NT2/D1 (cell line): Measurements from ENCODE around the gene PPP2R3B.

Experiments used
- SUZ12 ChIP-seq: IDR thresholded peaks from 2 replicates; pipeline ENCODE4 v1.6.1; 2011; ENCODE audit not compliant: insufficient read length, insufficient read depth; ENCODE audit errors: extremely low read depth
- YY1 ChIP-seq: IDR thresholded peaks from 2 replicates; pipeline ENCODE4 v1.6.1; 2011; ENCODE audit not compliant: insufficient read length, insufficient read depth
- ZNF274 ChIP-seq: IDR thresholded peaks from 2 replicates; pipeline ENCODE4 v1.6.1; 2011; ENCODE audit warnings: mild to moderate bottlenecking, low read depth, low read length

DNA sequence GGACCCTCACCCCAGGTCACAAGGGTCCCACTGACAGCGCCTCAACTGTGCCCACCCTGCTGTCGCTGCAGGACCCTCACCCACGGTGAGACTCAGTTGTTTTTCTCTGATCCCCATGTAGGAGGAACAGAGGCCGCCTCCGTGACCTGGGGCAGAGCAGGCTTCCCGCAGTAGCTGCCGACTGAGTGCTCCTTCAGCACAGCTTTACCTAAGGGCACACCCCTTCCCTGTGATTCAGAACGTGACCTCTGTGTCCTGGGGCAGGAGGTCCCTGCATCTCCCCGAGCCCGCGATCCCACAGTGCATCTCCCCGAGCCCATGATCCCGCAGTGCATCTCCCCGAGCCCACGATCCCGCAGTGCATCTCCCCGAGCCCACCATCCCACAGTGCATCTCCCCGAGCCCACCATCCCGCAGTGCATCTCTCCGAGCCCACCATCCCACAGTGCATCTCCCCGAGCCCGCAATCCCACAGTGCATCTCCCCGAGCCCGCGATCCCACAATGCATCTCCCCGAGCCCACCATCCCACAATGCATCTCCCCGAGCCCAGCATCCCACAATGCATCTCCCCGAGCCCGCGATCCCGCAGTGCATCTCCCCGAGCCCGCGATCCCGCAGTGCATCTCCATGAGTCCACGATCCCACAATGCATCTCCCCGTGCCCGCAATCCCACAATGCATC lies 23.6 kb downstream of the PPP2R3B start:
- no peak for TF ChIP-seq YY1
- TF ChIP-seq ZNF274 = no peak
- TF ChIP-seq SUZ12 = no peak
